ENCODE data around the gene ATXN2. TPM values are rescaled to one million over a fixed set of nuclear protein-coding genes. Genes with fewer than 3 reads are reported as not detected.

Gene ATXN2
- total and polyA plus RNA-seq, 9 of the 15 experiments (the other 6 are each of a cell fraction or from before 2014, with no cell fraction given): 16.8 to 67.8 (median 29.3) TPM

GRCh38 chr12:111585690-111586089, 13.4 kb downstream of the ATXN2 start (continued):
- TF ChIP-seq ZBTB33 (CRISPR knock-in tag; IDR thresholded peaks at IDR 0.05) (peak; percentile 39; the same call in 1 of the 2 replicates), SOX6 (IDR thresholded peaks at IDR 0.05) (0 out of 2 replicates have a peak, but pooled peaks have one; percentile 29), ZNF699 (CRISPR knock-in tag; IDR thresholded peaks at IDR 0.05; ENCODE audit: insufficient replicate concordance) (no peak), NFE2 (IDR thresholded peaks at IDR 0.05; ENCODE audit: low read depth) (peak; percentile 32; the same call in 1 of the 2 replicates)

- no peak overlapping the region for H3K27ac ChIP-seq (ENCODE audit: extremely low read depth, low read depth, low read length)
- no peak overlapping the region for H2AFZ ChIP-seq (ENCODE audit: low read depth, low read length)
- no peak for FAIRE-seq
- no peaks in the 10 kb centered on the region for H3K27me3 ChIP-seq (ENCODE audit: control insufficient read depth in 2 of 2, insufficient read depth in 2 of 2, low read length in 2 of 2)
- H3K79me2 ChIP-seq (ENCODE audit: control insufficient read depth, insufficient read depth, low read length): peaks cover 96% of the 10 kb centered on the region
- H4K20me1 ChIP-seq (replicated peaks; ENCODE audit: control insufficient read depth, insufficient read depth, low read length): 0 out of 2 replicates have a peak, but pooled peaks cover 8% of the 10 kb centered on the region
- H3K4me3 ChIP-seq: no peak overlapping the region
- DNase-seq (ENCODE audit: extremely low read depth in 1 of 4, low spot score in 3 of 4): no peak
- peaks cover 11 to 28% of the 10 kb centered on the region in 2 experiments; a peak in 3 of 5 replicates for H3K4me1 ChIP-seq (replicated peaks in 1 of 2; ENCODE audit: control insufficient read depth in 2 of 2, insufficient read depth in 2 of 2, low read length in 2 of 2)
- ChIA-PET POLR2A (interaction anchor here (0.7 to 2.3 kb wide), 2 partner anchors 9 to 197 kb away, joined by 3 to 9 read pairs; no protein-coding TSS in a partner anchor), CTCF (ENCODE audit: low intra/inter-chr PET ratio) (no interaction called here)
- intact Hi-C loops (cut with micrococcal nuclease): no loop called here
- no TSS peak for BruUV-seq (replicated peaks)
- H3K9me3 ChIP-seq (replicated peaks; ENCODE audit: control insufficient read depth, insufficient read depth, low read depth, low read length): no peaks in the 10 kb centered on the region
- no peaks in the 10 kb centered on the region for H3K9me1 ChIP-seq (ENCODE audit: control insufficient read depth, insufficient read depth, low read length)
- no peak for TF ChIP-seq CBFA2T2 (conservative IDR thresholded peaks at IDR 0.05)
- no peak for TF ChIP-seq ARNT (IDR thresholded peaks at IDR 0.05)
- no peak for TF ChIP-seq TAF9B (IDR thresholded peaks at IDR 0.05; ENCODE audit: partially characterized antibody)
- TF ChIP-seq ATF3 (IDR thresholded peaks at IDR 0.05): peak; percentile 26; the same call in 1 of the 2 replicates
- TF ChIP-seq ATF3 (CRISPR knock-in tag; conservative IDR thresholded peaks at IDR 0.05): no peak
- no peak overlapping the region for H3K9ac ChIP-seq (ENCODE audit: insufficient read depth in 1 of 2, low read depth in 2 of 2, low read length in 2 of 2)
- in situ Hi-C loops (cut with MboI): no loop called here
- no peak overlapping the region for H3K4me2 ChIP-seq (ENCODE audit: insufficient read depth, low read length)
- WGBS (ENCODE audit: insufficient coverage, low coverage, missing lambda C conversion rate): 66% methylated on average over 4 of the region's 4 CpGs
- ATAC-seq: no peak
- H3K36me3 ChIP-seq (ENCODE audit: control insufficient read depth, insufficient read depth, low read length): peaks cover 31% of the 10 kb centered on the region; the same call in 2 of the 3 replicates
Observed at GRCh38 chr12:111584959-111585358, 14.2 kb downstream of the ATXN2 start.

Data from K562 (cell line).